H1 (cell line): ENCODE measurements around the gene GAS2L1. TPM values are rescaled to one million over a fixed set of nuclear protein-coding genes. Genes with fewer than 3 reads are reported as not detected.

Source experiments
- CTCF ChIA-PET: fragments of 300-600 bp; sonication (Branson Sonifier 250); formaldehyde crosslinking; loops from one replicate; lab custom pipeline; 2021; ENCODE audit not compliant: partially characterized antibody; lab: Charles Lee
- POLR2A ChIA-PET: fragments of 300-600 bp; sonication (Branson Sonifier 250); formaldehyde crosslinking; loops from one replicate; lab custom pipeline; 2021; ENCODE audit warnings: inconsistent platforms; ENCODE audit not compliant: partially characterized antibody; lab: Charles Lee
- DNase-seq, 2 experiments: peaks; one replicate each; pipeline versions ENCODE4 v3.0.0 to v3.0.0-alpha.2; 2010 to 2022; ENCODE audit warnings: low spot score in 2 of 2, low read depth in 1 of 2, mixed read lengths in 1 of 2
- FAIRE-seq: peaks from 2 replicates; lab custom pipeline; 2011; peaks lifted over from hg19 to GRCh38; lab: Jason Lieb, UNC
- H2AFZ ChIP-seq: 2 replicates; pipeline ENCODE4 v1.8.1; 2012; ENCODE audit warnings: low read length, inconsistent platforms
- H2AK5ac ChIP-seq: 2 replicates; pipeline ENCODE4 v1.6.1; 2013; ENCODE audit warnings: low read depth, low read length
- H2BK120ac ChIP-seq: replicated peaks from 2 replicates; pipeline ENCODE3; 2013; ENCODE audit warnings: low read depth, low read length, inconsistent platforms
- H2BK12ac ChIP-seq: 2 replicates; pipeline ENCODE4 v1.6.1; 2013; ENCODE audit warnings: low read depth, low read length
- H2BK15ac ChIP-seq: 2 replicates; pipeline ENCODE4 v1.6.1; 2013; ENCODE audit warnings: low read length
- H2BK20ac ChIP-seq: 2 replicates; pipeline ENCODE4 v1.6.1; 2013; ENCODE audit warnings: low read length
- H2BK5ac ChIP-seq: 2 replicates; pipeline ENCODE4 v1.6.1; 2013; ENCODE audit warnings: low read depth, low read length
- H3K14ac ChIP-seq: 2 replicates; pipeline ENCODE4 v1.6.1; 2013; ENCODE audit warnings: inconsistent platforms; ENCODE audit not compliant: insufficient read length
- H3K18ac ChIP-seq: 2 replicates; pipeline ENCODE4 v1.6.1; 2013; ENCODE audit warnings: low read length; ENCODE audit errors: extremely low read depth
- H3K23ac ChIP-seq: 2 replicates; pipeline ENCODE4 v1.6.1; 2013; ENCODE audit warnings: inconsistent platforms; ENCODE audit not compliant: insufficient read length
- H3K23me2 ChIP-seq: 2 replicates; pipeline ENCODE4 v1.6.1; 2013; ENCODE audit warnings: low read depth, low read length
- H3K27ac ChIP-seq: 2 replicates; pipeline ENCODE4 v1.6.1; 2011; ENCODE audit warnings: low read depth, low read length, inconsistent platforms
- H3K27me3 ChIP-seq, 4 experiments: replicated peaks in 1 of 4; 1 replicate in 1 of 4; 2 replicates in 3 of 4; pipeline versions ENCODE4 v1.6.1 to v1.8.1; 2011 to 2013; ENCODE audit warnings: low read length in 3 of 4, mild to moderate bottlenecking in 3 of 4, inconsistent platforms in 2 of 4, mixed read lengths in 2 of 4, moderate library complexity in 1 of 4; ENCODE audit not compliant: control insufficient read depth in 3 of 4, insufficient read depth in 3 of 4; ENCODE audit errors: extremely low read depth in 1 of 4
- H3K36me3 ChIP-seq, 4 experiments: 2 replicates each; pipeline versions ENCODE4 v1.6.1 to v1.8.1; 2011 to 2013; ENCODE audit warnings: mild to moderate bottlenecking in 4 of 4, low read length in 3 of 4, moderate library complexity in 2 of 4, control low read depth in 1 of 4, inconsistent platforms in 1 of 4; ENCODE audit not compliant: insufficient read depth in 4 of 4, control insufficient read depth in 2 of 4
- H3K4ac ChIP-seq: replicated peaks from 2 replicates; pipeline ENCODE3; 2013; ENCODE audit warnings: low read length, low read depth, mixed read lengths, inconsistent platforms; ENCODE audit not compliant: insufficient read length
- H3K4me1 ChIP-seq, 4 experiments: replicated peaks in 1 of 4; 1 replicate in 1 of 4; 2 replicates in 3 of 4; pipeline versions ENCODE4 v1.6.1 to v1.8.1; 2011 to 2013; ENCODE audit warnings: low read length in 3 of 4, inconsistent platforms in 2 of 4, mixed read lengths in 1 of 4; ENCODE audit not compliant: insufficient read depth in 4 of 4, control insufficient read depth in 3 of 4
- H3K4me2 ChIP-seq, 2 experiments: 2 replicates each; pipeline versions ENCODE4 v1.6.1 to v1.8.1; 2011 to 2013; ENCODE audit warnings: low read depth in 2 of 2, low read length in 2 of 2, control low read depth in 1 of 2, inconsistent platforms in 1 of 2, mild to moderate bottlenecking in 1 of 2; ENCODE audit not compliant: insufficient read depth in 1 of 2
- H3K4me3 ChIP-seq, 4 experiments: fragments of 200-600, 300-600 bp in 1 of 4; sonication (generic), shearing (Covaris generic), sonication (Bioruptor Twin) in 1 of 4; 2 replicates each; pipeline versions ENCODE4 v1.5.1 to v1.8.1; 2011 to 2016; ENCODE audit warnings: low read length in 4 of 4, low read depth in 3 of 4, control low read depth in 2 of 4, inconsistent platforms in 2 of 4, mild to moderate bottlenecking in 2 of 4, mixed read lengths in 1 of 4, moderate library complexity in 1 of 4; ENCODE audit not compliant: insufficient read depth in 2 of 4; ENCODE audit errors: extremely low read depth in 1 of 4
- H3K56ac ChIP-seq: replicated peaks from 2 replicates; pipeline ENCODE3; 2013; ENCODE audit warnings: low read depth, mild to moderate bottlenecking, mixed read lengths, low read length, inconsistent platforms; ENCODE audit not compliant: insufficient read length
- H3K79me1 ChIP-seq: 2 replicates; pipeline ENCODE4 v1.6.1; 2013; ENCODE audit warnings: low read depth, low read length, control low read depth
- H3K79me2 ChIP-seq, 2 experiments: 2 replicates each; pipeline versions ENCODE4 v1.6.1 to v1.8.1; 2012 to 2013; ENCODE audit warnings: low read length in 2 of 2, mild to moderate bottlenecking in 2 of 2, inconsistent platforms in 1 of 2; ENCODE audit not compliant: insufficient read depth in 2 of 2, control insufficient read depth in 1 of 2
- H3K9ac ChIP-seq, 4 experiments: replicated peaks in 1 of 4; 1 replicate in 1 of 4; 2 replicates in 3 of 4; pipeline versions ENCODE4 v1.6.1 to v1.8.1; 2011 to 2013; ENCODE audit warnings: low read depth in 3 of 4, low read length in 3 of 4, control low read depth in 2 of 4, mild to moderate bottlenecking in 2 of 4, moderate library complexity in 2 of 4, inconsistent platforms in 1 of 4; ENCODE audit errors: extremely low read depth in 1 of 4
- H3K9me3 ChIP-seq, 2 experiments: 2 replicates each; pipeline versions ENCODE4 v1.6.1 to v1.8.1; 2012 to 2013; ENCODE audit warnings: mild to moderate bottlenecking in 2 of 2, moderate library complexity in 2 of 2, control low read depth in 1 of 2, inconsistent platforms in 1 of 2, low read depth in 1 of 2, low read length in 1 of 2, mixed read lengths in 1 of 2; ENCODE audit not compliant: insufficient read depth in 2 of 2
- H4K20me1 ChIP-seq, 2 experiments: replicated peaks in 1 of 2; 2 replicates each; pipeline versions ENCODE3 to v1.8.1; 2011 to 2013; ENCODE audit warnings: inconsistent platforms in 2 of 2, low read length in 2 of 2, mild to moderate bottlenecking in 1 of 2; ENCODE audit not compliant: insufficient read depth in 2 of 2, control insufficient read depth in 1 of 2
- H4K5ac ChIP-seq: 2 replicates; pipeline ENCODE4 v1.6.1; 2013; ENCODE audit warnings: low read length, low read depth, mixed read lengths, inconsistent platforms; ENCODE audit not compliant: insufficient read length
- H4K8ac ChIP-seq: 2 replicates; pipeline ENCODE4 v1.8.0; 2013; ENCODE audit warnings: mild to moderate bottlenecking, moderate library complexity, low read length, inconsistent platforms; ENCODE audit not compliant: insufficient read depth; ENCODE audit errors: extremely low read depth
- H4K91ac ChIP-seq: replicated peaks from 2 replicates; pipeline ENCODE3; 2013; ENCODE audit warnings: low read length, mixed read lengths, inconsistent platforms; ENCODE audit not compliant: insufficient read length
- EP300 ChIP-seq, 2 experiments: IDR thresholded peaks; 1 replicate in 1 of 2; 2 replicates in 1 of 2; pipeline ENCODE4 v1.6.1; 2011 to 2012; ENCODE audit warnings: low read depth in 2 of 2, low read length in 2 of 2, mild to moderate bottlenecking in 2 of 2, borderline replicate concordance in 1 of 2, inconsistent platforms in 1 of 2, moderate library complexity in 1 of 2
- KDM5A ChIP-seq: fragments of 200-600 bp; IDR thresholded peaks from 2 replicates; pipeline ENCODE4 v1.7.1; 2012; ENCODE audit warnings: mild to moderate bottlenecking, low read length, inconsistent platforms, mixed read lengths
- POLR2AphosphoS5 ChIP-seq: IDR thresholded peaks from 2 replicates; pipeline ENCODE4 v1.6.1; 2011; ENCODE audit warnings: low read depth, low read length
- RXRA ChIP-seq: IDR thresholded peaks from 2 replicates; pipeline ENCODE4 v1.6.1; 2011; ENCODE audit warnings: low read depth, mild to moderate bottlenecking, low read length, moderate library complexity; ENCODE audit not compliant: insufficient read depth
- SIRT6 ChIP-seq: IDR thresholded peaks from one replicate; pipeline ENCODE4 v1.7.1; 2012; ENCODE audit warnings: low read length, inconsistent platforms
- SRF ChIP-seq: IDR thresholded peaks from 2 replicates; pipeline ENCODE4 v1.6.1; 2011; ENCODE audit warnings: mild to moderate bottlenecking, low read depth, low read length, moderate library complexity
- WGBS, 2 experiments: shearing (Covaris generic) in 1 of 2; methylation state at CpG; one replicate each; pipeline versions ENCODE4 v1.1.6 to v1.1.7; 2013 to 2015; ENCODE audit warnings: low lambda C conversion rate in 2 of 2, mixed read lengths in 2 of 2, inconsistent platforms in 1 of 2, low coverage in 1 of 2, missing lambda C conversion rate in 1 of 2; ENCODE audit not compliant: insufficient replicate concordance in 2 of 2, insufficient coverage in 1 of 2, insufficient read length in 1 of 2; ENCODE audit errors: extremely low coverage in 1 of 2, missing lambda C conversion rate in 1 of 2; 5-methylcytosine and 5-hydroxymethylcytosine counted together
- polyA plus RNA-seq, 7 experiments: library from polyadenylated mRNA; depleted of rRNA in 3 of 7; stranded (reverse) in 5 of 7; unstranded in 2 of 7; fragments of >200 nt in 5 of 7; fragments of 200-250 nt in 2 of 7; gene quantifications; 1 replicate in 5 of 7; 2 replicates in 1 of 7; 4 replicates in 1 of 7; pipeline versions ENCODE4 v1.2.1 to v1.2.3, GENCODE V29; 2011 to 2013; ENCODE audit warnings: missing spikeins in 2 of 7, mixed read lengths in 2 of 7
- total RNA-seq: library from RNA; stranded (reverse); fragmentation: NEBNext Ultra II Directional; extraction: Animal tissue kit (Norgen Biotek cat#: 25700); gene quantifications from 2 replicates; pipeline ENCODE4 v1.2.1, GENCODE V29; 2021
- TF ChIP-seq, protein P1 (sequence below), 3 experiments: IDR thresholded peaks; 1 replicate in 2 of 3; 2 replicates in 1 of 3; pipeline versions ENCODE4 v1.5.1 to v1.6.1; 2011; ENCODE audit warnings: low read length in 3 of 3, mild to moderate bottlenecking in 3 of 3, inconsistent platforms in 2 of 3, low read depth in 1 of 3, moderate library complexity in 1 of 3; ENCODE audit not compliant: insufficient read depth in 1 of 3; ENCODE audit errors: control extremely low read depth in 1 of 3
- TF ChIP-seq, protein P2 (sequence below): IDR thresholded peaks from 2 replicates; pipeline ENCODE4 v1.6.1; 2012; ENCODE audit warnings: inconsistent platforms

Gene GAS2L1
- total and polyA plus RNA-seq, 2 of the 8 experiments (the other 6 are each of a cell fraction or from before 2014, with no cell fraction given): 3.6 to 10.1 TPM

DNA sequence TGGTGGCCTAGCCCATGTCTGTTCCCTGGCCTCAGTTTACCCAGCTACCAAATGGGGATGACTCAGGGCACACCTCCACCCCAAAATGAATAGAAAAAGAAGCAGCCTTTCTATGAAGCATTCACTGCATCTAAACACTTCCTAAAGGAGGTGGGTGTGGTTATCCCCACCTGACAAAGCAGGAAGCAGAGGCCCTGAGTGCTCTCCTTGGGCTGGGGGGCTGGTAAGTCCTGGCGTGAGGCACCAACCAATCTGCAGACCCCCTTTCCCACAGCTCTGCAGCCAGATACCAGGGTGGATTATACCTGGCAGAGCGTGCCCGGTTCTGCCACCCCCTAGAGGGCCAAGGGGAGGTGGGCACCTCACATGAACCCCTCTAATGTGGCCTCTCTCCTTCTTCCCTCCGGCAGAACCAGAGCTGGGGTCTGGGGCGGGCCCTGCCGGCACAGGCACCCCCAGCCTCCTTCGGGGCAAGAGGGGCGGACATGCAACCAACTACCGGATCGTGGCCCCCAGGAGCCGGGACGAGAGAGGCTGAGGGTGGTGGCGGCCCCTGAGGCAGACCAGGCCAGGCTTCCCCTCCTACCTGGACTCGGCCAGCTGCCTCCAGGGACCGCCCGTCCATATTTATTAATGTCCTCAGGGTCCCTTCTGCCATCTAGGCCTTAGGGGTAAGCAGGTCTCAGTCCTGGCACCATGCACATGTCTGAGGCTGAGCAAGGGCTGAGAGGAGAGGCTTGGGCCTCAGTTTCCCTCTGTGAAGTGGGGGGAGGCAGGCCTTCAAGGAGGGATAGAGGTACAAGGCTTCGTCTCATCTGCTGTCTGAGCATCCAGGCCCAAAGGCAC is 47.8 kb upstream of the GAS2L1 start:
- Histone ChIP-seq H2BK12ac (no peak overlapping the region), H3K4me2 (no peak overlapping the region), H4K8ac (peak overlapping the region; percentile 60; the same call in 1 of the 2 replicates), H3K23ac (no peak overlapping the region), H3K79me2 (no peaks in the 10 kb centered on the region), H3K14ac (no peak overlapping the region), H2BK20ac (no peak overlapping the region), H3K56ac (no peak overlapping the region), H2AFZ (no peak overlapping the region), H3K79me1 (peaks cover 3% of the 10 kb centered on the region; the same call in 1 of the 2 replicates), H3K4me3 (no peak overlapping the region), H3K27ac (no peak overlapping the region), H4K91ac (peak overlapping the region; percentile 47), H2BK120ac (no peak overlapping the region), H3K9ac (no peak overlapping the region), H3K23me2 (no peaks in the 10 kb centered on the region), H3K36me3 (peaks cover 0 to 14% (median 3%) of the 10 kb centered on the region in 4 experiments; a peak in 6 of 8 replicates), H3K4ac (peak overlapping the region; percentile 7), H4K20me1 (peaks cover 3 to 19% of the 10 kb centered on the region in 2 experiments), H3K18ac (no peak overlapping the region), H3K4me1 (peaks cover 0 to 6% (median 0%) of the 10 kb centered on the region in 4 experiments; a peak in 2 of 7 replicates), H2BK5ac (0 out of 2 replicates have a peak overlapping the region, but pooled peaks have one; percentile 24), H2AK5ac (no peak overlapping the region), H4K5ac (no peak overlapping the region), H3K27me3 (no peaks in the 10 kb centered on the region), H3K9me3 (no peaks in the 10 kb centered on the region), H2BK15ac (no peak overlapping the region)
- FAIRE-seq (no peak), DNase-seq (no peak)
- TF ChIP-seq KDM5A (no peak), RXRA (no peak), SRF (no peak), EP300 (IDR thresholded peaks at IDR 0.05; ENCODE audit: borderline replicate concordance in 1 of 2, low read depth in 2 of 2, low read length in 2 of 2) (no peak), POLR2AphosphoS5 (0 out of 2 replicates have a peak, but pooled peaks have one; percentile 12), SIRT6 (no peak)
- TF ChIP-seq, protein P1, sequence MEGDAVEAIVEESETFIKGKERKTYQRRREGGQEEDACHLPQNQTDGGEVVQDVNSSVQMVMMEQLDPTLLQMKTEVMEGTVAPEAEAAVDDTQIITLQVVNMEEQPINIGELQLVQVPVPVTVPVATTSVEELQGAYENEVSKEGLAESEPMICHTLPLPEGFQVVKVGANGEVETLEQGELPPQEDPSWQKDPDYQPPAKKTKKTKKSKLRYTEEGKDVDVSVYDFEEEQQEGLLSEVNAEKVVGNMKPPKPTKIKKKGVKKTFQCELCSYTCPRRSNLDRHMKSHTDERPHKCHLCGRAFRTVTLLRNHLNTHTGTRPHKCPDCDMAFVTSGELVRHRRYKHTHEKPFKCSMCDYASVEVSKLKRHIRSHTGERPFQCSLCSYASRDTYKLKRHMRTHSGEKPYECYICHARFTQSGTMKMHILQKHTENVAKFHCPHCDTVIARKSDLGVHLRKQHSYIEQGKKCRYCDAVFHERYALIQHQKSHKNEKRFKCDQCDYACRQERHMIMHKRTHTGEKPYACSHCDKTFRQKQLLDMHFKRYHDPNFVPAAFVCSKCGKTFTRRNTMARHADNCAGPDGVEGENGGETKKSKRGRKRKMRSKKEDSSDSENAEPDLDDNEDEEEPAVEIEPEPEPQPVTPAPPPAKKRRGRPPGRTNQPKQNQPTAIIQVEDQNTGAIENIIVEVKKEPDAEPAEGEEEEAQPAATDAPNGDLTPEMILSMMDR (IDR thresholded peaks at IDR 0.05; ENCODE audit: control extremely low read depth in 1 of 3, insufficient read depth in 1 of 3, low read depth in 1 of 3, low read length in 3 of 3): no peak
- TF ChIP-seq, protein P2, sequence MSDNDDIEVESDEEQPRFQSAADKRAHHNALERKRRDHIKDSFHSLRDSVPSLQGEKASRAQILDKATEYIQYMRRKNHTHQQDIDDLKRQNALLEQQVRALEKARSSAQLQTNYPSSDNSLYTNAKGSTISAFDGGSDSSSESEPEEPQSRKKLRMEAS: no peak
- 92% methylated on average over 17 of the region's 17 CpGs; no CpG with 5 or more reads in 1 of the 2 experiments for WGBS, 2 experiments
- POLR2A ChIA-PET: interaction anchor here (0.6 to 8.6 kb wide), 14 partner anchors 11 to 59 kb away, joined by 3 to 139 read pairs (median 4); partner anchors contain the start of genes EMID1, EWSR1 and RHBDD3
- CTCF ChIA-PET: interaction anchor here (1.0 to 4.6 kb wide), 11 partner anchors 10 to 64 kb away, joined by 3 to 34 read pairs (median 3); partner anchors contain the start of gene EMID1
